HG02840 (cell line): ENCODE measurements around the gene TULP4.

ENCODE experiments used
- ATAC-seq: cut with Tn5 transposase; IDR thresholded peaks from one replicate; pipeline ENCODE4 v1.9.1; 2021; ENCODE audit warnings: mild to moderate bottlenecking, moderate library complexity, moderate number of reproducible peaks; ENCODE audit not compliant: unreplicated experiment, low FRiP score

The TULP4 gene

GRCh38 chr6:158353883-158354877 lies 41.9 kb downstream of the TULP4 start:
- ATAC-seq, result no peak

GRCh38 chr6:158356586-158357546 lies 44.6 kb downstream of the TULP4 start:
- ATAC-seq, result no peak

DNA sequence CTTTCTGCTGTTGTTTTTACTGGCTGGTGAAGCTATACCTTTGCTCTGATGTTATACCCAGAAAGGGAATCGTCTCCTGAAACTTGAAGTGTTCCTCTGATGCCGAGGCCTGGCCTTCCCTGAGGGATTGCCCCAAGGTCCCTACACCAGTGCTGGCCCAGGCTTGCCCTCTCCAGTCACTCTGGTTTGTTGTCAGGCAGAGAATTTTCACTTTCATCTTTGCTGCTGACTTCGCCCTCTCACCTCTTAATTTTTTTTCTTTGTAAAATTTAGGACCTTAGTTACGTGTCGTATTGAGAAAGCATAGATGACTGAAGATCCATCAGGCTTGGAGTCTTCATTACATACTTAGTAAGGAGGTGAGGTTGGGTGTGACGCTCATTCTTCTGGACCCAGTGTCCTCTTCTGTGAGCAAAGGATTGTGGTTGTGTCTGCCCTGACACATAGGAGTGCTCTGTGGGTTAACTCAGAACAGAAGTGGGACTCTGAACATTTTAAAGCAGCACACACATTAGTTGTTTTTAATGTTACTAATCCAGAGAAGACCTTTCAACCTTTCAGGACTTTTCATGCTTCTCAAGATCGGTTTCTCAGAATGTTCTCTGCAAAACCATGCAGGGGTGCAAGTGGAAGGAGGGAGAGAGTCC lies 45.4 kb downstream of the TULP4 start:
- ATAC-seq, result no peak

GRCh38 chr6:158358450-158359077 lies 46.3 kb downstream of the TULP4 start:
- ATAC-seq, result no peak

DNA sequence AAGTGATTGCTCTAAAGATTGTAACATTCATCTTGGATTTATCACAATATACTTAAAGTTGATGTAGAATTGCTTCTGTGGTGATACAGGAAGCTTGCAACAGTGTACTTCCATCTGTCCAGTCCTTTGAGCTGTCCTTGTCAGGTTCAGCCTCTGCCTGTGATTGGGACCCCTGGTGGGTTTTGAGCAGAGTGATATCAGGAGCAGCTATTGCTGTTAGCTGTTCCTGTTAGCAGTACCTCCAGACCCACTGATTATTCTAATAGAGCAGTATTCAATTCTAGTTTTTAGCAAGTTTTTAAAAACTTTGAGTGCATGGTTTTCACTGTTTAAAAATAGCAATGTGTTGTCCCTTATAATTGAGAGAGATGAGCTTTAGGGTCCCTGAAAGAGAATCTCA lies 48.8 kb downstream of the TULP4 start:
- ATAC-seq, result no peak

- ATAC-seq, result no peak
These were observed 49.9 kb downstream of the TULP4 start for GRCh38 chr6:158361961-158362669.

GRCh38 chr6:158366363-158366762 lies 54.1 kb downstream of the TULP4 start:
- no peak for ATAC-seq

DNA sequence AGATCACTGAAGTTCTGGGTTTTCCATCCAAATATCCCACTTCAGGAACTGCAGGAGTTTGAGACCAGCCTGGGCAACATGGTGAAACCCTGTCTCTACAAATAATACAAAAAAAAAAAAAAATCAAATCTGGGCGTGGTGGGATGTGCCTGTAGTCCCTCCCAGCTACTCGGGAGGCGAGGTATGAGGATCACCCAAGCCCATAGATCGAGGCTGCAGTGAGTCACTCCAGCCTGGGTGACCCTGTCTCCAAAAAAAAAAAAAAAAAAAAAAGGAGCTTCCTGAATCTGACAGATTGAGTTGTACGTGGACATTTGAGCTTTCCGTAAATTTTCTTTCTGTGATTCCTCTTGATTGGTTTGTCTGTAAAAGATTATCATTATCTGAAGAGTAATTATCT lies 55.6 kb downstream of the TULP4 start:
- ATAC-seq, result no peak

GRCh38 chr6:158369241-158369640 lies 57.0 kb downstream of the TULP4 start:
- ATAC-seq, result no peak

- no peak for ATAC-seq
These were observed 58.5 kb downstream of the TULP4 start for GRCh38 chr6:158370805-158371204.

DNA sequence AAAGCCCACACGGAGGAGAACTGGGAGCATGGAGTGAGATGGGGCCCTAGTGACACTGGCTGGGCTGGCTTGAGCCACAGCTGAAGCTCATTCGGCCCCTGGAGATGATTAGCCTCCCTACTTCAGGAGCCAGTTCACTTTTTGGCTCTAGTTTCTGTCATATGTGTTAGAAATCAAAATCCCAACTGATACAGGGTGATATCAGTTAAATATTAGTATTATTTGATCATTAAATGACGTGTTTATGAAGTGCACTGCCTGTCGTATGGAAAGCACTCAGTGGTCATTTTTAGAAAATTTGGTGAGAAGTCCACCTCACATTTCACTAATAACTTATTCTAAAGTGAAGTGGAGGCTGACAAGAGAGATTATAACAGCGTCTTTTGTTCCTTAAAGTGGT lies 59.0 kb downstream of the TULP4 start:
- no peak for ATAC-seq

- ATAC-seq, result no peak
These were observed 60.3 kb downstream of the TULP4 start for GRCh38 chr6:158372574-158372973.

DNA sequence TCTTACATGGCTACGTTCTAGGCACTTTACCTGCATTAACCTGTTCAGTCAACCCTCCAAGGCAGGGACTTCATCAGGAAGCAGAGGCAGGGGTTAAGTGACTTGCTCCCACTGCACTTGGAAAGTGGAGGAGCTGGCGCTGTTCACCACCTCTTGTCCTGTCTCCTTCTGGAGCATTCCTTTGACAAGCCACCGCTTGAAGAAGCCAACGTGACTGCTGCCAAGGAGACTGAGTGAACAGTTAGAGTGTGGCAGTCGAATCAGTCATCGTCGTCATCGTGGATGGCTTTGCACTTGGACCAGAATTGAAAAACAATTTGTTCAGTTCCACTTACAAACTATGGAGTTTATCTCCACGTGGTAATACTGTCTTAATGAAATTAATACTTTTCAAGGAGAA lies 60.9 kb downstream of the TULP4 start:
- no peak for ATAC-seq

DNA sequence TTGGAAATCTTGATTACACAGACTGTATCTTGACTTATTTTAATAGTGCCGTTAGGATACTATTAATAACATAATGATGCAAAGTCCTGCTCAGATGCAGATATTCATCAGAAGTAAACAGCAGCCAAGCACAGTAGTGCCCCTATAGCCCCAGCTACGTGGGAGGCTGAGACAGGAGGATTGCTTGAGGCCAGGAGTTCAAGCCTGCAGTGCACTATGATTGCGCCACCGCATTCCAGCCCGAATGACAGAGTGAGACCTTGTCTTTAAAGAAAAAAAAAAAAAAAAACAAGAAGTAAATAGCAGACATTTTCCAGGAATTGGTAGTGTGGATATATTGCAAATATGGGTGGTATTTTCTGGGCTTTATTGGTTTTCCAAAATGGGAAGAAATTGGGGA lies 61.8 kb downstream of the TULP4 start:
- no peak for ATAC-seq

GRCh38 chr6:158376631-158377081 lies 64.4 kb downstream of the TULP4 start:
- ATAC-seq, result no peak

- ATAC-seq, result no peak
These were observed 65.6 kb downstream of the TULP4 start for GRCh38 chr6:158377860-158378259.

- no peak for ATAC-seq
These were observed 67.1 kb downstream of the TULP4 start for GRCh38 chr6:158379336-158379735.

GRCh38 chr6:158381214-158381613 lies 68.9 kb downstream of the TULP4 start:
- ATAC-seq, result no peak

DNA sequence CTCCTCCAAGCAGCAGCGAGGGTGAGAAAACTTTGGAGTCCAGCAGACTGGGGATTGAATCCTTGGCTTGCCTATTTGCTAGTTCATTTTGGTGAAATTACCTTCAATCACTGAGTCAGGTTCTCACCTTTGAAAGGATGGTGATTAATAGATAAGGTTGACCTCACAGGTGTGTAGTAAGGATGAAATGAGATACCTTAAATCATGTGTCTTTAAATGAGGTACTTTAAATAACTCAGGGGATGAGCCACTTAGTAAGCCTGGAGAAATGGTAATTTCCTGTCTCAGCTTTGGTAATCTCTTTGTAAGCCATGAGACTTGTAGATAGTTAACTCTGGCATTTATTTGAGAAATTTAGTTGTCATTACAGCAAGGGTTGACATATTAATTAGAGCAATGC lies 70.2 kb downstream of the TULP4 start:
- ATAC-seq, result no peak
